DMS 273 (cell line): Measurements from ENCODE around the gene SYK.

Experiments
- DNase-seq: peaks from one replicate; lab custom pipeline; 2025; ENCODE audit not compliant: unreplicated experiment; lab: John Stamatoyannopoulos, UW

SYK gene

GRCh38 chr9:90821697-90822096, 20.1 kb downstream of the SYK start:
- no peak for DNase-seq

GRCh38 chr9:90822866-90823265, 21.2 kb downstream of the SYK start:
- DNase-seq = no peak

GRCh38 chr9:90825586-90825985, 24.0 kb downstream of the SYK start:
- no peak for DNase-seq

GRCh38 chr9:90826326-90827020, 24.9 kb downstream of the SYK start:
- DNase-seq = no peak

GRCh38 chr9:90827181-90827871, 25.7 kb downstream of the SYK start:
- DNase-seq = no peak

GRCh38 chr9:90830051-90830450, 28.4 kb downstream of the SYK start:
- DNase-seq = no peak

- DNase-seq = no peak
Measured at GRCh38 chr9:90830977-90831376, 29.4 kb downstream of the SYK start.

- DNase-seq = no peak
Measured at GRCh38 chr9:90832261-90832660, 30.6 kb downstream of the SYK start.

GRCh38 chr9:90834828-90835595, 33.4 kb downstream of the SYK start:
- peak; percentile 57 for DNase-seq

- no peak for DNase-seq
Measured at GRCh38 chr9:90836411-90837080, 34.9 kb downstream of the SYK start.

GRCh38 chr9:90838098-90838497, 36.5 kb downstream of the SYK start:
- DNase-seq = peak; percentile 7

- DNase-seq = no peak
Measured at GRCh38 chr9:90838581-90839154, 37.0 kb downstream of the SYK start.

- DNase-seq = no peak
Measured at GRCh38 chr9:90839183-90839728, 37.6 kb downstream of the SYK start.

- no peak for DNase-seq
Measured at GRCh38 chr9:90840696-90841095, 39.1 kb downstream of the SYK start.

- no peak for DNase-seq
Measured at GRCh38 chr9:90841213-90841612, 39.6 kb downstream of the SYK start.

GRCh38 chr9:90841615-90842014, 40.0 kb downstream of the SYK start:
- no peak for DNase-seq

- no peak for DNase-seq
Measured at GRCh38 chr9:90842176-90842777, 40.7 kb downstream of the SYK start.

GRCh38 chr9:90842996-90843395, 41.4 kb downstream of the SYK start:
- DNase-seq = no peak

GRCh38 chr9:90843525-90843924, 41.9 kb downstream of the SYK start:
- no peak for DNase-seq

GRCh38 chr9:90844326-90844725, 42.7 kb downstream of the SYK start:
- DNase-seq = no peak
